Cerebellar cortex (tissue), 1 donor: ENCODE results near the gene THADA.

ENCODE experiments used
- DNase-seq: peaks from one replicate; pipeline ENCODE4 v3.0.0-alpha.2; 2015; ENCODE audit warnings: low spot score

Gene THADA

DNA sequence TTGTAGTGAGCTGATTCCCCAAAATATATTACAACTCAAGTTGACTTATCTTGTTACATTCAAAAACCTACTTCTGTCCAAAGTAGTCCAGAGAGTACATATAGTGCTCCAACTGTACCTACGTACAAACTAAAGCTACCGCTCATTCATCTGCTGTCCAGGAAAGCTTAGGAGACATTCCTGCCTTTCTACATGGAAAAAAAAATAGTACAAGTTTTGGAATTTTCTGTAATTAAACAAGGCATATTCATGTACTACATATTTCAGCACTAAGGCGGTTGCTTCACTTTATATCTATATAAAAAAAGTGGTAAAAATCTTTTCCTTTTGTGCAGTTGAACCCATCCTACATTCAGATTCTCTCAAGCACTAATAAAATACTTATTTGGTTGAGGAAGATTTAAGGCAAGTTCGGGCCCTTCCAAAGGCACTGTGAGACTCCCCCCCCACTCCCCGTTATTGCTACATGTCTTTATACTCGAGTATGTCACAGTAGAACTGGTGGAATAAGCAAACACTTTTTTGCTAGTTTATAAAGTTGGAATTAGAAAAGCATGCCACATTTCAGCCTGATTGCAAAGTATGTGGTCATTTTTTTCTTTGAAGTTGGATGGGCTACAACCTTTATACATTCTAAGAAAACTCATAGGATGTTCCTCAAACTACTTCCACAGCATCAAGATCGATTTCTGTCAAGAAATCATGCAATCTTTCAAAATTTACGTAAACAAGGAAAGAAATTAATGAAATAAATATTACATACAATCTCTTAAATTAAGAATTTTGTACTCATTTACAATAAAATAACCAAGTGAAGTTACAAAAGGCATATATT, 373.1 kb downstream of the THADA start:
- peak; percentile 25 for DNase-seq

- peak; percentile 86 for DNase-seq
Observed at GRCh38 chr2:43221763-43222474, 373.9 kb downstream of the THADA start.

DNA sequence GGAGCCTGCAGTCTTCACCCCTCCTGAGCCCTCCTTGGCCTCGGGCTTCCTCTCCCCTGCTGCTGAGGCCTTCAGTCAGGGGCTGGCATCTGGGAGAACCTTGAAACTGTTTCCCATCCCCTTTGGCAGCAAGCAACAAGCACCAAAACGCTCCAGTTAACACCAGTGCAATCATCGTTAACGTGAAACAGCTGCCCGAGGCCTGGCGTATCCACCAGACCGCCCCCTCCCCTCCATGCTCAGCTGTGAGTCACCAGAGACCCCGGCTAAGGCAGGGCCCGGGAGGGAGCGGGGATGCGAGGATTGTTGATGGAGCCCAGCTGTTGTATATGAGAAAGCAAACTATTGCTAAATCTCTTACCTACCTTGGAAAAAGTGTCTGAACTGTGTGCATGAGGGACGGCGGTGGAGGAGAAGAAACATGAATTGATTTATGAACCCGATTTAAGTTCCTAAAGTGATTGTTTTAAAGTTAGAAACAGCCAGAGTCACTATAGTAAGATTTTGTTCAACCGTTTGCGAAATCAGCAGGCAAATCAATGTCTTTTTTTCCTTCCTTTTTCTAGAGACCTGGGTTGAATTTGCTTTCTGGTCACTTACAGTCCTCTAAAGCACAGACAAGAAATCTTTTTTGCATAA, 374.6 kb downstream of the THADA start:
- peak; percentile 81 for DNase-seq

DNA sequence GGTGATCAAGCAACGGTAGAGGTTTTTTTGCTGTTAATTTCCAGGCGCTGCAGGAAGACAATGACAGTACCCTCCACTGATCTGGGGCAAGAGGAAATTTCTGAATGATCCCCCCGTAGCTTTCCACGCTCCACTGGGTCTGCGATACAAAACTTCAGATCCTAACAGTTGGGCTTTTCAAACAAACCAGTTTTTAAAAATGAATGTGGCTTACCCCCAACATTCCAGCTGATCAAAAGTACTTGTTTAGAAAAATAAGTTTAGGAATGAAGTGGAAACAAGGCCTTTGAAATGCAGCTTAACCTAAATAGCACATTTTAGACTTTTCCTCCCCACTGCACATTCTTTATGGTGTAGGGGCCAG, 375.1 kb downstream of the THADA start:
- DNase-seq: no peak

DNA sequence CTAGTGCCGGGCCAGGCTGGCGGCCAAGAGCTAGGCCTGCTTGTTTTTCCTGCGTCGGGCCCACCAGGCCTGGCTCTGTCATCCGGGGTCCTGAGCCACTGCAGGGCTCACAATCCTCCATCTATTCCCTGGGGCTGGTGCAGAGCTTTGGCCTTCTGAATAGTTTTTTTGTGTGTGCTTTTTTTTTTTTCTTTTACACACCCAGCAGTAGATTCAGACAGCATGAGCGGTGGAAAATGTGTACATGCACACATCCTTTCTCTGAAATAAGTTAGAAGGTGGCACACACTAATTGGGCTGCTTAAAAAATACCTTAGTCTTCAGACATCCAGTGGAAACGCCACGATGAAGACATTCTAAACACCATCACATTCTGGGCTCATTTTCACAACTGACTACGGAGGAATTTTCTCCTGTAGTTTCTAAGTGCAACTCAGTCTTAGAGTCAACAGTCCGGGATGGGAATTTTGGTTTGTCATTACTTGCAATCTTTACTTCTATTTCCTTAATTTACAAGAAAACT, 375.5 kb downstream of the THADA start:
- peak; percentile 57 for DNase-seq

GRCh38 chr2:43219383-43220228, 376.2 kb downstream of the THADA start:
- DNase-seq: peak; percentile 81

DNA sequence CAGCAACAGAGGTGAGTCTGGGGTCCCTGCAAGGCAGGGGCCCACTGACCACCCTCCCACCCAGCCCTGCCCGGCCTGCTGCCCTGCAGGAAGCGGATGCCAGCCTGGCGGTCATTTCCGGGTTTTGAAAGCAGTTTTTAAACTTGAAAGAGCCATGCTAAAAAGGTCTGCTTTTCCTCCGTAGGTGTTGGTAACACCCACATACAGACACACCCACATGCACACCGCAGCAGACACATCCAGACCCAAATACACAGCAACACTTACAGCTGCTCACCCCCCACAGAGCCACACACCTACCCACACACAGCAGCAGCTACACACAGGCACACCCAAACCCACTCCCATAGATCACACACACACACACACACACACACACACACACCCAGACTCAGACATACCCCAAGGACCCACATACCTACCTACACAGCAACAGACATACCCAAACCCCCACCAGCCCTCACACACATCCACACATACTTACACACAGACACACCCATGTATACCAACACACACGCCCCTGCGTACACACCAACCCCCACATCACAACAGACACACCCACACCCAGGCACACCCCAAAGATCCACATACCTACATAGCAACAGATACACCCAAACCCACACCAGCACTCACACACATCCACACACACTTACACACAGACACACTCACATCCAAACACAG, 377.0 kb downstream of the THADA start:
- DNase-seq: peak; percentile 42

DNA sequence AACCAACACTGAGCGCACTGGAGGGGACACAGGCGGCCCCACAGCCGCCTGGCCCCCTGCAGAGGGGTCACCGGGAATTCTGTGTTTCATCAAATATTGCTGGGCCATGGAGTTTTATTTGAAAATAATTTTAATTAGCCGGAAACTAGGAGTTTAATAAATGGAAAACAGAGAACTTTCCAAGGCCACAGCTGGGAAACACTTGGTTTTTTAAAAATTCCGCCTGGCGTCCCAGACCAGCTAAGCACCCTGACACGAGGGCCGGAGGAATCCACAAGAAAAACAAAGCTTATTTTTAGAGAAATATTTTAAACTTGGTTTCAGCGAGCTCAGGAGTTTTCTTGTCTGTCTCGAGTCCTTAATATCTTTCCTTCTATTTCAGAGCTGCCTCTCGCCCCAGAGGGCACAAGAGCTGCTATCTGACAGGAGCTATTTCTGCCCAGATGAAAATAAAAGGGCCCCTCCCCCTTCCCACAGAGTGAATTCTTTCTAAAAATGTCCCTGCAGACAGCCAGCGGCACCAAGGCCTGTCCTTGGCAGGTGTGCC, 377.6 kb downstream of the THADA start:
- DNase-seq: peak; percentile 25

DNA sequence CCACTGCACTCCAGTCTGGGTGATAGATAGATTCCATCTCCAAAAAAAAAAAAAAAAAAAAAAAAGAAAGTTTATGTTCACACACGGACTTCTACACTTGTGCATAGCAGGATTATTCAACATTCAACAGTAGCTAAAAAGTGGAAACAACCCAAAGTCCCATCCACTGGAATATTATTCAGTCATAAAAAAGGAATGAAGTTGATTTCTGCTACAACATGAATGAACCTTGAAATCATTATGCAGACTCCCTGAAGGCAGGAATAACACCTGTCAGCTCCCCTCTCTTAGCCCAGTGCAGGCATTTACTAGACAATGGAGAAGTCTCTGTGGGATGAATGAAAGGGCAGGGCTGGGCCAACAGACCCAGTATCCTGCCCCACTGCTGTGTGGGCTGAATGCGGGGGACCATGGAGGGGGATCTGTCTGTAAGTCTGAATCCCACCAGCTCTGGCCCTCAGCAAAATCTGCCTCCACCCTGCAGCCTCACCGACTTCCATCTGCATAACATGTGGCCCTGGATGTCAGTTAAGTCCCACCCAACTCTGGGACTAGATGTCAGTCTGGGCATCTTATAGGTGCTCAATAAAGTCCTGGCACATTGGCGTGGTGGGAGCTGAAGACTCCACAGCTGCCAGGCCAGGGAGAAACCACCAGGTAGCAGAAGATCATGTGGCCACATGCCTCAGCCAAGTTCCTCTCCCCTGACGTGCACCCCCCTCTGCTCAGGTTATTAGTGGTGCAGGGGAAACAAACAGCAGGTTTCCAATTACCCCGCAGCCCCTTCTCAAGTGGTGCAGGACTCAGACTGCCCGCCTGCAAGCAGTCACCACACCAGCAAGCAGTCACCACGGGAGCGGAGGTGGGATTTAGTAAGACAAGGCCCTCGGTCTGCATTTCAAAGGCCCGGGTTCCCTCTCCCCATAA, 378.3 kb downstream of the THADA start:
- DNase-seq: peak; percentile 49

- DNase-seq: no peak
Observed at GRCh38 chr2:43216629-43217028, 379.2 kb downstream of the THADA start.

DNA sequence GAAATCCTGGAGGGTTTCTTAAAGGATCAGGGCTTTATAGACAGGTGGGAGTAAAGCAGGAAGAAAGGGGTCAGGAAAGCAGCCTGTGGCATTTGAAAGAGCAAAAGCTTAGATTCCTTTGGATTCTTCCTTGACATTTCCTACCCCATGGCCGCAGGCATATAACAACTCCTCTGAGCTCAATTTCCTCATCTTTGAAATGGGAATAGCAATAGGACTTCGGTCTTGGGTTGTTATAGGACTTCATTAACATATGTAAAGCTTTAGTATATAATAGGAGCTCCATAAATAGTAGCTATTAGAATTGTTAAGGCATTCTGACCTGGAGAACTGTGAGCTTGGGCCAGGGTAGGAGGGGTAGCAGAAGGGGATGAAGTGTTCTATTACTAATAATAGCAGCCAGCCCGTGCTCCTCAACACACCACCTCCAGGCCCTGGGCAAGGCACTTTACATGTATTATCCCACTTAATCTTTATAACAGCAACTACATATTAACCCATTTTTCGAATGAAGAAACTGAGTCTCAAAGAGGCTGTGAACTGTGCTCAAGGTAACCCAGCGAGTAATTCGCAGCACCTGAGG, 380.1 kb downstream of the THADA start:
- no peak for DNase-seq

GRCh38 chr2:43214253-43214652, 381.6 kb downstream of the THADA start:
- no peak for DNase-seq

DNA sequence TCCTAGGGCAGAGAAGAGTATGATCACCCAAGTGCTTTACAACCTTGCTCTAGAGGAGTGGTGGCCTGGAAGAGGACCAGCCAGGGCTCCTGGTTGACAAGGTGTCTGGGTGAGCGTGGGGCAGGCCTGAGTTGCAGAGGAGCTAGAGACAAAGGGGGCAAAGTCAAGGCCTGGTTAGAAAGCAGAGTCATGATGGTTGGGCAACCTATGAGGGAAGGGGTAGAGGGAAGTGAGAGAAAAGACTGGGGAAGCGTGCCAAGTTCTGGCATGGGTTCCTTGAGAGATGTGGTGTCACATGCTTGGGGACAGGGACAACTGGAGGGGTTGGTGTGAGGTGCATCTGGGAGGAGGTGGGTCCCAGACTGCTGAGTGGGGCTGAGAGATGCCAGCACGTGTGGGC, 382.9 kb downstream of the THADA start:
- DNase-seq: no peak

DNA sequence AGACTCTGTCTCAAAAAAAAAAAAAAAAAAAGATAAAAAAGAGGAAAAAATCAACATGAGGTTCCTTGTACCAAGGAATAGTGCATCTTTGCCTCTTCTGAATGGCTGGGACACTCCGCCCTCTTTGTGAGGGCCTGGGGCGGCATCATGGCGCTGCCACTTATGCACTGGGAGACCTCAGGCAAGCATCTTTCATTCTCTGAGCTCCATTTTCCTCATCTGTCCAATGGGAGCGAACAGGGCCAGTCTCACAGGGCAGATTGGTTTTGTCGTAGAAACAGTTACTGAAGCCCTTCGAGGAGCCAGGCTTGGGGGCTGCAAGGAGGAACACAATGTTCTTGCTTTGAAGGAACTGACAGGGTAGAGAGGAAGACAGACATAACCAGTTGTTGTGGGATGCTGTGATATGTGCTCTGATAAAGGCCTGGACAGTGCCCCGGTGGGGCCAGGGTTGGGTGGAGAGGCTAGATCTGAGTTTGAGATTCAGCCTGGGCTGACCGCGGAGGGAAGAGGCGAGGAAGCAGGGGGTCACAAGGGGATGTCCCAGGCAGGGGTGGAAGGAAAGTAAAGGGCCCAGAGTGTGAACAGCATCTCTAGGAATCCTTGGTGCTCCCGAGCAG, 383.5 kb downstream of the THADA start:
- no peak for DNase-seq

DNA sequence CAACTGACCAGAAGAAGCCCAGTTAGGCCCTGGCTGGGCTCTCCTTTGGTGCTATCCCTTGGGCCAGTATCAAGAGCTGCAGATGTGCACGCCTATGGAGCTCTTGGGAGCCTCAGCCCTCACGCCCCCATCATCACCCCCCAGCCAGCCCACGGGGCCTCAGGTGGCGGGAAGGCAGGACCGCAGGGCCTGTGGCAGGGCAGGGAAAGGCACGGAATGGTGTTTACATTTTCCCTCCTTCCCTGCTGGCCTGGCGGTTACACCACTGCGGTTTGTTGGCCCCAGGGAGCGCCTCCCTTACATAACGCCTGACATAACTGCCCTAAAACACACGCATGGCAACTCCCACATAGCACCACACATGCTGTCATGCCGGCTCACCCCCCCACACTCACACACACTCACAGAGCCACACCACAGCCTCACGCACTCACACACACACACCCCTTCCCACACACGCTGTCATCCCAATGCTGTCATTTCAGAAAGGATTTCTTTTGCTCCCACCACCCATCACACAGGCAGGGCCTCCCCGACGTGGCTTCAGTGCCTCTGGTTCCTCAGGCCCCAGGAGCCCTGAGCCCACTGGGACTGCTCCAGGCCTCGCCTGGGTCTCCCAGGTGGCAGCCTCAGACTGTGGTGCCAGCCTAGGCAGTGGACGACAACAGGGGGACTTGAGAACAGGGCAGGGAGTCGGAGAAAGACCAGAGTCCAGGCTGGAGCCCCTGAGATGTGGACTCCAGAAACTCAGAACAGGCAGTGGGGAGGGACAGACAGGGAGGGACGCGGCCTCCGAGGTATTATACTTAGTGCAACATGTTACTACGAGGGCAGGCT, 385.2 kb downstream of the THADA start:
- DNase-seq: no peak

DNA sequence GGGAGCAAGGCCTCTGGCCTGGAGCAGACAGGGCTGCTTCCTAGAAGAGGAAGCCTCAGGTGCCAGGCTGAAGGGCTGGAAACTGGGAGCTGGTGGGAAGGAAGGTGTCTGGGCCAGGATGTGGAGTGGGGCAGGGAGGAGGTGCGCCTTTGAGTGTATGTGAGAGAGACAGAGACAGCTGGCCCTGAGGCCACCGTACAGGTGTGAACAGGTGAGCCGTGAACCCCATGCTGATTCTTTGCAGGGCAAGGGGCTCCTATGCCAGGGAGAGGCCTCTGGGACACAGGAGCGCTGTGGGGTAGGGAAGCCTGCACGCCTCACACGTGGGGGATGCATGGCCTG, 385.7 kb downstream of the THADA start:
- no peak for DNase-seq

DNA sequence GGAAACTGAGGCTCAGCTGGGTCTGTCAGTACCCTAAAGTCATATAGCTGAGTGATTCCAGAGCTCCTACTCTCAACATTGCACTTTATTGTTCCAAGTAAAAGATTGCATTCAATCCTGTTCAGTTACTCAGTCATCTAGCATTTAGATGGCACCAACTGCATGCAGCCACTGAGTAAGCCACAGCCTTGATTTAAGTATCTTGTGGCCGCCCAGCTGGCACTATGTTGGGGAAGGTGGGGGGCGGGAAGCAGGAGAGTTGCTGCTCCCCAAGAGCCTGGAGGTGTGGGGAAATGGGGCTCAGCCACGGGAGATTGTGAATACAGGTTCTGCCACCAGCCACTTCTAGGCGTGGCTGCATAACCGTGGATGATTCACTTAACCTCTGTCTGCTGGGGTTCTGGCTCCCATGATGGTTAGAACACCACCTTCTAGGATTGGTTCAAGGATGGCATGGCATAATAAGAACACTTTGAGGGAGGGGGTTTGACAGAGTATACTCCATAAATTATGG, 386.6 kb downstream of the THADA start:
- DNase-seq: no peak
